ELR (cell line): ENCODE data around the gene RRM1.

ENCODE experiments used
- DNase-seq: peaks from one replicate; pipeline ENCODE4 v3.0.0-alpha.2; 2015; ENCODE audit warnings: low read depth

The RRM1 gene

DNA sequence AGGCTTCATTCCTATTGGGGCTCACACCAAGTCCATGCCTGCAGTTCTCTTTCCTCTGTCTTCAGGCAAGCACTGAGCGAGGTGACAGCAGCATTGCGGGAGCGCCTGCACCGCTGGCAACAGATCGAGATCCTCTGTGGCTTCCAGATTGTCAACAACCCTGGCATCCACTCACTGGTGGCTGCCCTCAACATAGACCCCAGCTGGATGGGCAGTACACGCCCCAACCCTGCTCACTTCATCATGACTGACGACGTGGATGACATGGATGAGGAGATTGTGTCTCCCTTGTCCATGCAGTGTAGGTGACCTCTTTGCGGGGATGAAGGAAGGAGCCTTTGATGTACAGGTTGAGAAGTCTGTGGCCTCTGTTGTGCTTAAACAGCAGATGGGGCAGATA, 11.4 kb upstream of the RRM1 start:
- no peak for DNase-seq

DNA sequence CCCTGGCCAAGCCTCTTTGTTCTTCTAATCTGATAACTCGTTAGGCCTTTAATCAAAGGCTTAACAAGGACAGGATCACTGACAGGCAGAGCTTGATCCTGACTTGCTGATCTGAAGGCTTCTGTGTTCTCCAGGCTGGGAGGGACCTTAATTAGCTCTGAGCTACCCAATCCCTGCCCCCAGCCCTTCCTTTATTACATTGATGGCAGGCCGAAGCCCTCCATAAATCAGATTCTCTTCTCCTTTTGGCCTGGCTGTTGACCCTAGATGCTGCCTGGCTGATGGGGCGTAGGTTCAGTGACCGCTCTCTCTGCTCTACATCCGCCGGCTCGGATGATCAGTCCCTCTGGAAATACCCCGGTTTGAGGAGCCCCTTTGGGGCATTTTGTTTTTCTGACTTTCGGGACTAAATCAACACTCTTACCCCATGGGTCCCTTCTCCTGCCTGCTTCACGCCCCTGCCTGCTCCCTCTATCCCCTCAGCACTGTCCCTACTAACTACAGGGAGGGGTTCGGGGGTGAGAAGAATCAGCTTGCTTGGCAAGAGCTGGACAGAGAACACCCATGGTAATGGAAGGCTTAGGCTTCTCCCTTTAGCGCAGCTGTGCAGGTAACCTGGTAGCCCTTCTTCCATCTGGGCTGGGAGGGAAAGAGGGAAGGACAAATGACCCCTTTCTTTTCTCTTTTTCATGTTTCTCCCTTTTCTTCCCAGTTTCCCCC, 10.0 kb upstream of the RRM1 start:
- no peak for DNase-seq

DNA sequence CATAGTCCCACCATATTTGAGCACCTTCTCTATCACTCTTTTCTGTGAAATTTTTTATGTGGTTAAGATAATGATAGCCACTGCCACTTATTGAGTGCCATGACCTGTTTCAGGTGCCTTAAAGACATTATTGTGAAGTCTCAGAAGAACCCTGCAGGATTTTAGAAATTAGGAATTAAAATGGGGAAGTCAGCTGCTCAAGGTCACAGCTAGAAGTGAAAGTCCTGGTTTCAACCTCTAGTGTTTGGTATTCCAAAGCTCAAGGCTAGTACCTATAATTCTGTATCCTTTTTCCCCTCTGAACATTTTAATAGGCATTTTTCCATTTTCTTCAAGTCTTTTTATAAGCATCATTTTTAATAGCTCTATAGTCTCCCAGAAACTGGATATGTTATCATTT, 9.0 kb upstream of the RRM1 start:
- no peak for DNase-seq

DNA sequence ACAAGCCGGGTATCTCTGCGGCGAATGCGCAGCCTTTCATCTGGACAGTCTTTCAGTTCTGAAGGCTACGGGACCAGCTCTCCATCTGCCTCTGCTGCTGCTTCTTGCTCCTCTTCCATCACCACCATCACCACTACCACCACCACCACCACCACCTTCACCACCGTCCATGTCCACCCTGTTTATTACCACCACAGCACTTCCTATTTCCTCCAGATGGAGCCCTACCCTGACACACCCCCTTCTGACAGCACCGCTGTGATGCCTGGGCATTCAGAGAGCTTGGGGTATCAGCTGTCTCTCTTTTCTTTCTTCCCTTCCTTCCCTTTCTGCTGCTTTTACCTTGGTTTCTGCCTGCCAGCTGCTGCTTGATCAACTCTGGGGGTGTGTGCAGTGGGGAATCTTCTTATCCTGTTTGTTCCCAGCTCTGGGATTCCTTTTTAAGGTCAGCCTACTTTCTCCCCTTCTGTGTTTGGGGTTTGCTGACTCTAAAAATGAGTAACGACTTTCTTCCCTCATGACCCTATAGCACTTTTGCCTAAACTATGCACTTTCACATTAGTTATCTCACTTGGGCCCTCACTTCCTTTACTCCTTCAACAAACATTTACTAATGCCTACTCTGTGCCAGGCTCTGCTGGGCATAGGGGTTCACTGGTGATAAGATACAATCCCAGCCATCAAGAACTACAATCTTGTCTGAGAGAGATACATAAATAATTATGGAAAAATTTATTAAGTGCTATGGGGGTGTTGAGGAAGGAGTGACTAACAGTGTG, 7.8 kb upstream of the RRM1 start:
- DNase-seq: no peak

DNA sequence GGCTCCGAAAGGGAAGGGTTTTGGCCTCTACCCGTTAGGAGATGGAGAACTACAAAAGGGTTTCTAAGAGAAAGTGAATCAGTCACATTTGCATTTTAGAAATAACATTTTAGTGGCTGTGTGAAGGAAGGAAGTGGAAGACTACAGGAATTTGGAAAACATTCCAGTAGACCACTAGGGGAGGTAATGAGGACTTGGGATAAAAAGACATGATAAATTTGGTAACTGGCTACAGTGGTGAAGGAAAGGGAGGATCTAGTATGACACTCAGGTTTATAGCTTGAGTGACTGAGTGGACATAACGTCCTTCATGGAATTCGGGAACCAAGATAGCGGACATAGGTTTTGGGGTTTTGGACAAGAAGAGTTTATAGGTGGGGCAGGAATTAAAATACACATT, 7.0 kb upstream of the RRM1 start:
- DNase-seq: peak; percentile 54

DNA sequence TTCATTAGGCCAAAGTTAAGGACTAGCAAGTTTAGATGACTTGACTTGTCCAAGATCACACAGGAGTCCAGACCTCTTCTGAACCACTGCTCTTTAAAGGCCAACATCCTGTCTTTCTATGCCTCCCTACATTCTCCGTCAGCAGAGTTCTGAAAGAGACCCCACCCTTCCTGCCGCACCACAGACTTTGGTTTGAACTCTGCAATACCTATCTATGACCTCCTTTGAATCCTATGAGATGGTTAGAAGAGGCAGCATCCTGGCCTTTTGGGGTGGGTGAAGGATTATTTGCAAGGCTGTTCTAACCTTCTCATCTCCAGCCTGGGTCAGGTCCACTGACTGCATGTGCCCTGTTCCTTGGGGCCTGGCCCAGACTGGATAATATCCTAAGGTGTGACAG, 4.3 kb upstream of the RRM1 start:
- DNase-seq: no peak

DNA sequence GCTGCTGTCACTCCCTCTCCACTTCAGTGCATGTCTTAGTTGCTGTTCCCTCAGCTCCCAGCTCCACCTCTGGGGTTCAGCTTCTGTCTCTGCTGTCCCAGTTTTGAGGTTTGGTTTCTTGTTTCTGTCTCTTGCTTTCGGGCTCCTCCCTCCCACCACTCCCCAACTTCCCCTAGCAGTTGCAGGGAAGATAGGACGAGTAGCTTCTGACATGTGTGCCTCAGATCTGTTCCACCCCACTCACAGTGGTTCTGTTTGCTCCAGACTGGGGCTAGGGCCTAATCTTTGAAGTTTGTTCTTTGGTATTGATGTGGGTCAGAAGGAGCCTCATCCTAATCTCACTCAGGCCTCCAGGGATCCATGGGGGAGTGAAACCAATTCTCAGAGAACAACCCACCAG, 2.6 kb upstream of the RRM1 start:
- no peak for DNase-seq

DNA sequence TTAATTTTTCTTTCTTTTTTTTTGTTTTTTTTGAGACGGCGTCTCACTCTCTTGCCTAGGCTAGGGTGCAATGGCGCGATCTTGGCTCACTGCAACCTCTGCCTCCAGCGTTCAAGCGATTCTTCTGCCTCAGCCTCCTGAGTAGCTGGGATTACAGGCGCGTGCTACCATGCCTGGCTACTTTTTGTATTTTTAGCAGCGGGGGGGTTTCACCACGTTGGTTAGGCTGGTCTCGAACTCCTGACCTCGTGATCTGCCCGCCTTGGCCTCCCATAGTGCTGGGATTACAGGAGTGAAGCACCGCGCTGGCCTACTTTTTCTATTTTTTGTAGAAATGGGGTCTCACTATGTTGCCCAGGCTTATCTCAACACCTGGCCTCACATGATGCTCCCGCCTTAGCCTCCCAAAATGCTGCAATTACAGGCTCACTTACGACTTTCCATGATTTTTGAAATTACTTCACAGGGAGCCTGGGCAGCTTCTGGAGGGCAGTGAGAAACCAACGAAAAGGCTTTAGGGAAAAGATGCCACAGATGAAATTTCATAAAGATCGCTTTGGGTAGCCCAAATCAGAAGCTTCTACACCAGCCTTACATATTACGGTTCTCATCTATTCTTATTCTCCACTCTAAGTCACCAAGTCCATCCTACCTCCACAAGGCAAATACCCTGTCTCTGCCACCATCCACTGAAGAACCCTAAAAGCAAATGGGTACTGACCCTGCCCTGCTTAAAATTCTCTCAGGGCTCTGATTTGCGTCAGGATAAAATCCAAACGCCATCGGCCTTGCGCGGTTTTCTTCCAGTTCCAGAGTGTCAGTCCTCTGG, 866 bp upstream of the RRM1 start:
- no peak for DNase-seq

DNA sequence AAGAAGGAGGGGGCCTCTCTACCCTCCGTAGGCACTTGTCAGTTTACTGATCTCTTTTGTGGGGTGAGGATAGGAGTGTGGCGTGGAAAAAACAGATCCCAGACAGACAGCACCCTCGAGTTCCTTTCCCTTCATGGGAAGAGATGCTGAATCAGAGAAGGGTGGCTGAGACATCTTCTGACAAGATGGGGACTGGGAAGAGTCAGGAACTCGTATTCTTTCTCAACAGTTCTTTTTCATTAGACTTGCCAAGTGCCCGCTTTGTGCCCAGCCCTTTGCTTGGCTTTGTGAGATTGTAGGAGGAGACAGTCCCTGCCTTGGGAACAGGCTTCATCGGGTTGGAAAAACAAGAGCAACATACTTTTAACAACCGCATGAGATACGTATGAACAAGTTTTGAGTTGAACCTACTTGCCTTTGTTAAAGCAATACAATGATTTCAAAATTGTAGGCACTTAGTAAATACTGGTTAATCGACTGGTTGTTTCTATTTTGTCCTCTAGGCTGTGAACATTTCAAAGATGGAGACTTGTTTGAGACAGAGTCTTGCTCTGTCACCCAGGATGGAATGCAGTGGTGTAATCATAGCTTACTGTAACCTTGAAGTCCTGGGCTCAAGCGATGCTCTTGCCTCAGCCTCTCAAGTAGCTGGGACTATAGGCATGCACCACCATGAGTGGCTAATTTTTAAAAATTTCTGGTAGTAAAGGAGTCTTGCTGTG, 1.1 kb downstream of the RRM1 start:
- DNase-seq: peak; percentile 79

DNA sequence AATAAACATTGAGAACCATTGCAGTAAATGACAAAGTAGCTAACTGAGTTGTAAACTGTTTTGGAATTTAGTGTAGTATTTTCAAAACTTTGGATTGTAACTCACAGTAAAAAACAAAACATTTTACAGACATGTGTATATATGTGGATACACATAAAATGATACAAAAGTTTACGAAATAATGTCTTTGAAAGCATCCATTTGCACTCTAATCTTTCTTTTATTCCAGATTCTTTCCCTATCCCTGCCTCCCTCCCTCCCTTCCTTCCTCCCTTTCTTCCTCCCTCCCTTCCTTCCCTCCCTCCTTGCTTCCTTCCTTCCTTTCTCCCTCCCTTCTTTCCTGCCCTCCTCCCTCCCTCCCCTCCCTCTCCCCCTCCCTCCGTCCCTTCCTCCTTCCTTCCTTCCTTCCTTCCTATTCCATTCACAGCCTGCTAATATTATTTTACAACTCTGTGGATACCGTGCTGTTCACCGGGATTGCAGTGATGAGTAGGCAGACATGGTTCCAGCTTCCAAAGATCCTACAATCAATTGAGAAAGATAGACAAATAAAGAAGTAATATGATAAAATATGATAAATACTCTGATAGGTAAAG, 3.5 kb downstream of the RRM1 start:
- DNase-seq: no peak

DNA sequence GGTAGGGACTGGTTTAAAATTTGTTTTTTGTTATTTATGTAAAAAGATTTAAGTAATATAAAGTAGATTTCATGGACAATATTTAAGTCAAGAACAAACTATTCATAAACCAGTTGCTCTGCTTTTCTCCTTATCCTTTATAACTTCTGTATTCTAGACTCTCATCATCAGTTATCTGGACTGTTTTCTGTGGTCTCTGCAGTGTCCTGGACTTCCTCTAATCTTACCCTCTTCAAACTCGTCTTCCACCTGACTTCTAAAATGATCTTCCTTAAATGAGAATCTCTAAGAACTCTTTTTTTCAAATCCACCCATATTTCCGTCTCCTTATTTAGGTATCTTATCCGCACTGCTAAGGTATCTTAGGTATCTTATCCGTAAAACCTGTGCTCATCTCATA, 8.1 kb downstream of the RRM1 start:
- no peak for DNase-seq

DNA sequence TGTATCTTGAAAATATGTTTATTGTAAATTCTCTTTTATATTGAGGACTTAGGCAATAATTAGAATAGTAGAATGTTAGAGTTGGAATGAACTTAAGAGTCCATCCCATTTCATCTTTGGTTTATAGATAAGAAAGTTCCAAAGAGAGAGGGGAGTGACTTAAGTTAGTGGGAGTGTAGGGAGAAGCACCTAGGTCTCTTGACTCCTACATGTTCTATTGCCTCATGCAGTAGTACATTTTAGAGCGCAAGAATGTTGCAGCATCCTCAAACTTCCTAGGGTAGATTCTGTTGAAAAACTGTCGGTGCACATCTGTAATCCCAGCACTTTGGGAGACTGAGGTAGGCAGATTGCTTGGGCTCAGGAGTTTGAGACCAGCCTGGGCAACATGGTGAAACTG, 8.7 kb downstream of the RRM1 start:
- no peak for DNase-seq

DNA sequence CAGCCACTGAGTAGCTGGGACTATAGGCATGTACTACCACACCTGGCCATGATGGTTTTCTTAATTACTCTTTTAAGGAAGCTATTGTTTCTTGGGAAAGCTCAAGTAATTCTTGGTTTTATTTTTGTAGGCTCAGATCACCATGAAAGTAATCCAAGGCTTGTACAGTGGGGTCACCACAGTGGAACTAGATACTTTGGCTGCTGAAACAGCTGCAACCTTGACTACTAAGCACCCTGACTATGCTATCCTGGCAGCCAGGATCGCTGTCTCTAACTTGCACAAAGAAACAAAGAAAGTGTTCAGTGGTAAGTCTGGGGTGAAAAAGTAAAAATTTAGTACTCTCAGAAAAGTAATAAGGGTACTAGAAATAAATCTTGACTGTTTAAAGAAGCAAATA, 11.3 kb downstream of the RRM1 start:
- no peak for DNase-seq

DNA sequence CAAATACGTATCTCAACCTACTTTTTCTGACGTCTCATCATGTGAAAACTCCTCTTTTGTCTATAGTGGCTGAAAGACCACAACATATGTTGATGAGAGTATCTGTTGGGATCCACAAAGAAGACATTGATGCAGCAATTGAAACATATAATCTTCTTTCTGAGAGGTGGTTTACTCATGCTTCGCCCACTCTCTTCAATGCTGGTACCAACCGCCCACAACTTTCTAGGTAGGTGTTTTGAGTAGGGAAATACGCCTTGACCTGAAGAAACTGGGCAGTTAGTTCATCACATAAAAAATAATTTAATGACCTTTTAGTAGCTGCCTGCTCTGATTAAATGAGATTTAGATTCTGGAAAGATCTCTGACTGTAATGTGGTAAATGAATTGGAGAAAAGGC, 17.2 kb downstream of the RRM1 start:
- DNase-seq: no peak

DNA sequence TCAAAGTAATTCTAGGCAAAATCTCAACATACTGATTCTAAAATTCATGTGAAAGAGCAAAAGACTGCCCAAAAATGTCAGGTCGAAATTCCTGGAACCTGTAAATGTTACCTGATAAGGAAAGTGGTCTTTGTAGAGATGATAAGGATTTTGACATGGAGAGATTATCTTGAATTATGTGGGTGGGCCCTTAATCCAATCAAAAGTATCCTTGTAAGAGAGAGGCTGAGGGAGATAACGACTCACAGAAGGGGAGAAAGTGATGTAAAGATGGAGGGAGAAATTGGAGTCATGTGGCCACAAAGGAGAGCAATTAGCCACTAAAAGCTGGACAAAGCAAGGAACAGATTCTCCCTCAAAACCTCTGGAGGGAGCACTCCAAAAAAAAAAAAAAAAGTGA, 20.5 kb downstream of the RRM1 start:
- no peak for DNase-seq

DNA sequence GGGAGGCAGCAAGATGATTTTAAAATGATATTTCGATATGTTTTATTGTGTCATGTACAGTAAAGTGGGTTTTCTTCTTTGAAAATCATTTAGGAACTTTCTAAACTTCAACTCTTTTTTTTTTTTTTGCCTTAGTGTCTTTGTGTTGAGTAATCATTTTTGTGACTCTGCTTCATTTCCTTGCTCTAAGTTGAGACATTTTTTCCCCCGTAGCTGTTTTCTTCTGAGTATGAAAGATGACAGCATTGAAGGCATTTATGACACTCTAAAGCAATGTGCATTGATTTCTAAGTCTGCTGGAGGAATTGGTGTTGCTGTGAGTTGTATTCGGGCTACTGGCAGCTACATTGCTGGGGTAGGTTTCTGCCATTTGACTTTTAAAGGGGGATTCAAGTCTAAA, 23.5 kb downstream of the RRM1 start:
- DNase-seq: peak; percentile 51

DNA sequence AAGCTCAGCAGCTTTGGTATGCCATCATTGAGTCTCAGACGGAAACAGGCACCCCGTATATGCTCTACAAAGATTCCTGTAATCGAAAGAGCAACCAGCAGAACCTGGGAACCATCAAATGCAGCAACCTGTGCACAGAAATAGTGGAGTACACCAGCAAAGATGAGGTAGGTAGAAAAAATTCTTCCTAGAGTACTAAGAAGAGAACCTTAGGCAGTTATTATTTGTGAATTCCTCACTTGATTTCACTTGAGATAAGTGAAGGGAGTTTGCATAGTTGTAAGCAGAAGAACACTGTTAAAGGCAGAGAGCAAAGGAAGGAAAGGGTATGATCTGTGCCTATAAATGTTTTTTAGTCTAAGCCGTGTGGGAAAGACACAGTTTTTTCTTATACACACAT, 28.6 kb downstream of the RRM1 start:
- no peak for DNase-seq

DNA sequence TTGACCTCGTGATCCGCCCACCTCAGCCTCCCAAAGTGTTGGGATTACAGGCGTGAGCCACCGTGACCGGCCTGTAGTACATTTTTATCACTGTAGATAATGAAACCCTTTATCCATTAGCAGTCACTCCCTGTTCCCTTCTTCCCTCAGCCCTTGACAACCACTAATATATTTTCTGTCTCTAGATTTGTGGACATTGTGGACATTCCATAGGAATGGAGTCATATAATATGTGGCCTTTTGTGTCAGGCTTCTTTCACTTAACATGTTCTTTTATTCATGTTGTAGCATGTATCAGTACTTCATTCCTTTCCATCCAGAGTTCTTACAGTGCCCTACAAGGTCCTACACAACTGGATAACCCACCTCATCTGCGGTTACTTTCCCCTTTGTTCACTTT, 30.5 kb downstream of the RRM1 start:
- peak; percentile 16 for DNase-seq

DNA sequence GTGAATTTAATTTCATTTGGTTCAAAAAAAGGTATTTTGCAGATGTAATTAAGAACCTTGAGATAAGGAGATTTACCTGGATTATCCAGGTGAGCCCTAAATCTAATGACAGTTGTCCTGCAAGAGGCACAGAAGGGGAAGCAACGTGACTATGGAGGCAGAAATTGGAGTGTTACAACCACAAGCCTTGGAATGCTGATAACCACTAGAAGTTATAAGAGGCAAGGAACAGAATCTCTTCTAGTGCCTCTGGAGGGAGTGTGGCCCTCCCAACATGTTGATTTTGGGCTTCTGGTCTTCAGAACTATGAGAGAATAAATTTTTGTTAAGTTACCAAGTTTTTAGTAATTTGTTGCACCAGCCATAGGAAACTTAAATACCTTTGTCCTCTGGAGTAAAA, 32.8 kb downstream of the RRM1 start:
- no peak for DNase-seq

DNA sequence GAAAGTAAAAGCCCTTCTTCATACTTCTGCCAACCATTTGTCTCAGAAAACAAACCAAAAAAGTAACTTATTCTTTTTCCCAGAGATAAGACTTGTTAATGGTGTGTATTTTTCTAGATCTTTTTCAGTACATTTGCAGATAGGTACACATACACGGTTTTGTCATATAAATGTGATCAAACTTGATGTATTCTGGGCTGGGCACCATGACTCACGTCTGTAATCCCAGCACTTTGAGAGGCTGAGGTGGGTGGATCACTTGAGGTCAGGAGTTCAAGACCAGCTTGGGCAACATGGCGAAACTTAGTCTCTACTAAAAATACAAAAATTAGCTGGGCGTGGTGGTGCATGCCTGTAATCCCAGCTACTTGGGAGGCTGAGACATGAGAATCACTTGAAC, 35.6 kb downstream of the RRM1 start:
- DNase-seq: peak; percentile 14

DNA sequence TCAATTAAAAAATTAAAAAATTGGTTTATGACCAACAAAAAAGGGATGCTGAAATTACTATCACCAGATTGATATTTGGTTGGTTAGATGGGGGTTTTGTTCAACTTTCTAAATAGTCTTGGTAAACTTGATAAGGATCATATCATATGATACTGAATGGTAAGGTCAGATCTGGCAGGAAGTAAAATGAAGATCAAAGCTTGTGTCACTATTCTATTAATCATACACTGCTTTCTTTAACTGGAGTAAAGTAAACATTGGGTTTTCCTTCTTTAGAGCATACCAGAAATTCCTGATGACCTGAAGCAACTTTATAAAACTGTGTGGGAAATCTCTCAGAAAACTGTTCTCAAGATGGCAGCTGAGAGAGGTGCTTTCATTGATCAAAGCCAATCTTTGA, 40.2 kb downstream of the RRM1 start:
- DNase-seq: peak; percentile 82

DNA sequence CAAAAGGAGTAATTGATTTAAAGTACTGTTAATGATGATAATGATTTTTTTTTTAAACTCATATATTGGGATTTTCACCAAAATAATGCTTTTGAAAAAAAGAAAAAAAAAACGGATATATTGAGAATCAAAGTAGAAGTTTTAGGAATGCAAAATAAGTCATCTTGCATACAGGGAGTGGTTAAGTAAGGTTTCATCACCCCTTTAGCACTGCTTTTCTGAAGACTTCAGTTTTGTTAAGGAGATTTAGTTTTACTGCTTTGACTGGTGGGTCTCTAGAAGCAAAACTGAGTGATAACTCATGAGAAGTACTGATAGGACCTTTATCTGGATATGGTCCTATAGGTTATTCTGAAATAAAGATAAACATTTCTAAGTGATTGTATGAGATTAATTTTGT, 43.9 kb downstream of the RRM1 start:
- no peak for DNase-seq
